Measurements from ENCODE around the gene PLIN3. TPM values are rescaled to one million over a fixed set of nuclear protein-coding genes. Genes with fewer than 3 reads are reported as not detected.
"Not testable (repeated sequence)": the region's sequence is repeated elsewhere in the genome, so short reads cannot be mapped to it uniquely, and the experiment has no call there.

The PLIN3 gene
- total and polyA plus RNA-seq, 2 experiments from 2014 or later: 38.0 to 59.9 TPM

DNA sequence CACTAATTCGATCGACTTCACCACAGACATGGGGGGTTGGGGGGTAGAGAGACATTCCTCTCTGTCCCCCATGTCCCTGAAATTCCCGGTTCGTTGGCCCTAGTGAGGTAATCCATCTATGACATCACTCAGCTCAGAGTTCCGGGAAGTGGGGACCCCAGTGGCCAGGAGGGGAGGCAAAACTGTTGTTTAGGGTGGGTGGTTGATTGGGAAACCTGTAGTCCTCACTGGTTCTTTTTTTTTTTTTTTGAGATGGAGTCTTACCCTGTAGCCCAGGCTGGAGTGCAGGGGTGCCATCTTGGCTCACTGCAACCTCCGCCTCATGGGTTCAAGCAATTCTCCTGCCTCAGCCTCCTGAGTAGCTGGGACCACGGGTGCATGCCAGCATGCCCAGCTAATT lies 35.3 kb upstream of the PLIN3 start, which contains the start of gene ARRDC5 (continued):
- no peak for TF ChIP-seq STAT1 (IDR thresholded peaks at IDR 0.05; ENCODE audit: unreplicated experiment)
- TF ChIP-seq, protein P1, sequence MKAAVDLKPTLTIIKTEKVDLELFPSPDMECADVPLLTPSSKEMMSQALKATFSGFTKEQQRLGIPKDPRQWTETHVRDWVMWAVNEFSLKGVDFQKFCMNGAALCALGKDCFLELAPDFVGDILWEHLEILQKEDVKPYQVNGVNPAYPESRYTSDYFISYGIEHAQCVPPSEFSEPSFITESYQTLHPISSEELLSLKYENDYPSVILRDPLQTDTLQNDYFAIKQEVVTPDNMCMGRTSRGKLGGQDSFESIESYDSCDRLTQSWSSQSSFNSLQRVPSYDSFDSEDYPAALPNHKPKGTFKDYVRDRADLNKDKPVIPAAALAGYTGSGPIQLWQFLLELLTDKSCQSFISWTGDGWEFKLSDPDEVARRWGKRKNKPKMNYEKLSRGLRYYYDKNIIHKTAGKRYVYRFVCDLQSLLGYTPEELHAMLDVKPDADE (IDR thresholded peaks at IDR 0.05): no peak

DNA sequence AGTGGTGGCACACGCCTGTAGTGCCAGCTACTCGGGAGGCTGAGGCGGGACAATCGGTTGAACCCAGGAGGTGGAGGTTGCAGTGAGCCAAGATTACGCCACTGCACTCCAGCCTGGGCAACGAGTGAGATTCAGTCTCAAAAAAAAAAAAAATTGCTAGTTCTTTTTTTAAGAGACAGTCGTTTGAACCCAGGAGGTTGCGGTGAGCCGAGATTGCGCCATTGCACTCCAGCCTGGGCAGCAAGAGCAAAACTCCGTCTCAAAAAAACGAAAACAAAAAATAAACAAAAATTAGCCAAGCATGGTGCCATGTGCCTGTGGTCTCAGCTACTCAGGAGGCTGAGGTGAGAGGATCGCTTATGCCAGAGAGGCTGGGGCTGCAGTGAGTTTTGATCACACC lies 33.4 kb upstream of the PLIN3 start:
- not testable (repeated sequence) for DNase-seq (ENCODE audit: low spot score); H3K27ac ChIP-seq (ENCODE audit: low read depth); H3F3A ChIP-seq (replicated peaks; ENCODE audit: low read depth); H3K9me2 ChIP-seq (ENCODE audit: insufficient read depth); H3K79me2 ChIP-seq (replicated peaks; ENCODE audit: insufficient read depth); H4K20me1 ChIP-seq (replicated peaks; ENCODE audit: insufficient read depth); ATAC-seq; H3K9me3 Mint-ChIP-seq; H3K36me3 Mint-ChIP-seq (ENCODE audit: low read depth); H3K4me2 ChIP-seq; H3K27ac Mint-ChIP-seq; H2AFZ ChIP-seq; H3K4me1 Mint-ChIP-seq; H3K4me1 ChIP-seq (ENCODE audit: insufficient read depth); H3K4me3 ChIP-seq; H3K36me3 ChIP-seq (ENCODE audit: insufficient read depth); H3K4me3 Mint-ChIP-seq
- peaks cover 19% of the 10 kb centered on the region for H3K27me3 Mint-ChIP-seq (ENCODE audit: insufficient read depth, low read depth, poor library complexity)
- H3K27me3 ChIP-seq (ENCODE audit: insufficient read depth): peaks cover 26% of the 10 kb centered on the region

DNA sequence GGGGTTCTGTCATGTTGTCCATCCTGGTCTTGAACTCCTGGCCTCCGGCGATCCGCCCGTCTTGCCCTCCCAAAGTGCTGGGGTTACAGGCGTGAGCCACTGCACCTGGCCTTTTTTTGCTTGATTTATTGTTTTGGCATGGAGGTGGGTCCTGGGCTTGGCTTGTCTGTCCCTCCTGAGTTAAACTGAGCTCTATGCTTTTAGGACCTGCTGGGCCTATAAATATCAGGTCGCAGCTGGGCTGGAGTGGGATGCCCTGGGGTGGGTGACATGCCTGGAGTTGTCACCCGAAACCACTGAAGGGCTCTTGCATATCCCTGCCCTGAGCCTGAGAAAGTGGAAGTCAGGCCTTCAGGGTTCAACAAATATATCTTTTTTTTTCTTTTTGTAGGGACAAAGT lies 29.7 kb upstream of the PLIN3 start:
- Histone ChIP-seq H3F3A (replicated peaks; ENCODE audit: low read depth) (no peaks in the 10 kb centered on the region), H3K4me3 (no peak overlapping the region), H3K36me3 (ENCODE audit: insufficient read depth) (no peaks in the 10 kb centered on the region), H3K9me2 (ENCODE audit: insufficient read depth) (no peaks in the 10 kb centered on the region), H3K27me3 (ENCODE audit: insufficient read depth) (peaks cover 56% of the 10 kb centered on the region), H3K4me1 (ENCODE audit: insufficient read depth) (no peaks in the 10 kb centered on the region), H4K20me1 (replicated peaks; ENCODE audit: insufficient read depth) (no peaks in the 10 kb centered on the region), H3K27ac (ENCODE audit: low read depth) (no peak overlapping the region), H2AFZ (no peak overlapping the region), H3K79me2 (replicated peaks; ENCODE audit: insufficient read depth) (no peaks in the 10 kb centered on the region), H3K4me2 (no peak overlapping the region)
- no peak overlapping the region for H3K4me3 Mint-ChIP-seq
- peaks cover 5% of the 10 kb centered on the region for H3K4me1 Mint-ChIP-seq
- DNase-seq (ENCODE audit: low spot score) (no peak), ATAC-seq (no peak; the same call in 2 of the 3 replicates)
- H3K27me3 Mint-ChIP-seq (ENCODE audit: insufficient read depth, low read depth, poor library complexity): peaks cover 28% of the 10 kb centered on the region
- H3K9me3 Mint-ChIP-seq: no peaks in the 10 kb centered on the region
- H3K27ac Mint-ChIP-seq: no peak overlapping the region
- H3K36me3 Mint-ChIP-seq (ENCODE audit: low read depth): no peaks in the 10 kb centered on the region
- TF ChIP-seq, protein P2, sequence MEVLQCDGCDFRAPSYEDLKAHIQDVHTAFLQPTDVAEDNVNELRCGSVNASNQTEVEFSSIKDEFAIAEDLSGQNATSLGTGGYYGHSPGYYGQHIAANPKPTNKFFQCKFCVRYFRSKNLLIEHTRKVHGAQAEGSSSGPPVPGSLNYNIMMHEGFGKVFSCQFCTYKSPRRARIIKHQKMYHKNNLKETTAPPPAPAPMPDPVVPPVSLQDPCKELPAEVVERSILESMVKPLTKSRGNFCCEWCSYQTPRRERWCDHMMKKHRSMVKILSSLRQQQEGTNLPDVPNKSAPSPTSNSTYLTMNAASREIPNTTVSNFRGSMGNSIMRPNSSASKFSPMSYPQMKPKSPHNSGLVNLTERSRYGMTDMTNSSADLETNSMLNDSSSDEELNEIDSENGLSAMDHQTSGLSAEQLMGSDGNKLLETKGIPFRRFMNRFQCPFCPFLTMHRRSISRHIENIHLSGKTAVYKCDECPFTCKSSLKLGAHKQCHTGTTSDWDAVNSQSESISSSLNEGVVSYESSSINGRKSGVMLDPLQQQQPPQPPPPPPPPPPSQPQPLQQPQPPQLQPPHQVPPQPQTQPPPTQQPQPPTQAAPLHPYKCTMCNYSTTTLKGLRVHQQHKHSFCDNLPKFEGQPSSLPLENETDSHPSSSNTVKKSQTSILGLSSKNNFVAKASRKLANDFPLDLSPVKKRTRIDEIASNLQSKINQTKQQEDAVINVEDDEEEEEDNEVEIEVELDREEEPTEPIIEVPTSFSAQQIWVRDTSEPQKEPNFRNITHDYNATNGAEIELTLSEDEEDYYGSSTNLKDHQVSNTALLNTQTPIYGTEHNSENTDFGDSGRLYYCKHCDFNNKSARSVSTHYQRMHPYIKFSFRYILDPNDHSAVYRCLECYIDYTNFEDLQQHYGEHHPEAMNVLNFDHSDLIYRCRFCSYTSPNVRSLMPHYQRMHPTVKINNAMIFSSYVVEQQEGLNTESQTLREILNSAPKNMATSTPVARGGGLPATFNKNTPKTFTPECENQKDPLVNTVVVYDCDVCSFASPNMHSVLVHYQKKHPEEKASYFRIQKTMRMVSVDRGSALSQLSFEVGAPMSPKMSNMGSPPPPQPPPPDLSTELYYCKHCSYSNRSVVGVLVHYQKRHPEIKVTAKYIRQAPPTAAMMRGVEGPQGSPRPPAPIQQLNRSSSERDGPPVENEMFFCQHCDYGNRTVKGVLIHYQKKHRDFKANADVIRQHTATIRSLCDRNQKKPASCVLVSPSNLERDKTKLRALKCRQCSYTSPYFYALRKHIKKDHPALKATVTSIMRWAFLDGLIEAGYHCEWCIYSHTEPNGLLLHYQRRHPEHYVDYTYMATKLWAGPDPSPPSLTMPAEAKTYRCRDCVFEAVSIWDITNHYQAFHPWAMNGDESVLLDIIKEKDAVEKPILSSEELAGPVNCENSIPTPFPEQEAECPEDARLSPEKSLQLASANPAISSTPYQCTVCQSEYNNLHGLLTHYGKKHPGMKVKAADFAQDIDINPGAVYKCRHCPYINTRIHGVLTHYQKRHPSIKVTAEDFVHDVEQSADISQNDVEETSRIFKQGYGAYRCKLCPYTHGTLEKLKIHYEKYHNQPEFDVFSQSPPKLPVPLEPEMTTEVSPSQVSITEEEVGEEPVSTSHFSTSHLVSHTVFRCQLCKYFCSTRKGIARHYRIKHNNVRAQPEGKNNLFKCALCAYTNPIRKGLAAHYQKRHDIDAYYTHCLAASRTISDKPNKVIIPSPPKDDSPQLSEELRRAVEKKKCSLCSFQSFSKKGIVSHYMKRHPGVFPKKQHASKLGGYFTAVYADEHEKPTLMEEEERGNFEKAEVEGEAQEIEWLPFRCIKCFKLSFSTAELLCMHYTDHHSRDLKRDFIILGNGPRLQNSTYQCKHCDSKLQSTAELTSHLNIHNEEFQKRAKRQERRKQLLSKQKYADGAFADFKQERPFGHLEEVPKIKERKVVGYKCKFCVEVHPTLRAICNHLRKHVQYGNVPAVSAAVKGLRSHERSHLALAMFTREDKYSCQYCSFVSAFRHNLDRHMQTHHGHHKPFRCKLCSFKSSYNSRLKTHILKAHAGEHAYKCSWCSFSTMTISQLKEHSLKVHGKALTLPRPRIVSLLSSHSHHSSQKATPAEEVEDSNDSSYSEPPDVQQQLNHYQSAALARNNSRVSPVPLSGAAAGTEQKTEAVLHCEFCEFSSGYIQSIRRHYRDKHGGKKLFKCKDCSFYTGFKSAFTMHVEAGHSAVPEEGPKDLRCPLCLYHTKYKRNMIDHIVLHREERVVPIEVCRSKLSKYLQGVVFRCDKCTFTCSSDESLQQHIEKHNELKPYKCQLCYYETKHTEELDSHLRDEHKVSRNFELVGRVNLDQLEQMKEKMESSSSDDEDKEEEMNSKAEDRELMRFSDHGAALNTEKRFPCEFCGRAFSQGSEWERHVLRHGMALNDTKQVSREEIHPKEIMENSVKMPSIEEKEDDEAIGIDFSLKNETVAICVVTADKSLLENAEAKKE (CRISPR knock-in tag; IDR thresholded peaks at IDR 0.05): no peak
- TF ChIP-seq EZH2 (IDR thresholded peaks at IDR 0.05; ENCODE audit: low read depth, unreplicated experiment) (no peak), POLR2AphosphoS5 (IDR thresholded peaks at IDR 0.05; ENCODE audit: low read depth) (no peak), EZH2phosphoT487 (IDR thresholded peaks at IDR 0.05; ENCODE audit: unreplicated experiment) (no peak), NANOG (IDR thresholded peaks at IDR 0.05; ENCODE audit: borderline replicate concordance) (no peak), ZNF331 (CRISPR knock-in tag; IDR thresholded peaks at IDR 0.05; ENCODE audit: low read depth) (no peak), STAT1 (IDR thresholded peaks at IDR 0.05; ENCODE audit: unreplicated experiment) (no peak)
- TF ChIP-seq, protein P1 (IDR thresholded peaks at IDR 0.05): no peak
- TF ChIP-seq, protein P3, sequence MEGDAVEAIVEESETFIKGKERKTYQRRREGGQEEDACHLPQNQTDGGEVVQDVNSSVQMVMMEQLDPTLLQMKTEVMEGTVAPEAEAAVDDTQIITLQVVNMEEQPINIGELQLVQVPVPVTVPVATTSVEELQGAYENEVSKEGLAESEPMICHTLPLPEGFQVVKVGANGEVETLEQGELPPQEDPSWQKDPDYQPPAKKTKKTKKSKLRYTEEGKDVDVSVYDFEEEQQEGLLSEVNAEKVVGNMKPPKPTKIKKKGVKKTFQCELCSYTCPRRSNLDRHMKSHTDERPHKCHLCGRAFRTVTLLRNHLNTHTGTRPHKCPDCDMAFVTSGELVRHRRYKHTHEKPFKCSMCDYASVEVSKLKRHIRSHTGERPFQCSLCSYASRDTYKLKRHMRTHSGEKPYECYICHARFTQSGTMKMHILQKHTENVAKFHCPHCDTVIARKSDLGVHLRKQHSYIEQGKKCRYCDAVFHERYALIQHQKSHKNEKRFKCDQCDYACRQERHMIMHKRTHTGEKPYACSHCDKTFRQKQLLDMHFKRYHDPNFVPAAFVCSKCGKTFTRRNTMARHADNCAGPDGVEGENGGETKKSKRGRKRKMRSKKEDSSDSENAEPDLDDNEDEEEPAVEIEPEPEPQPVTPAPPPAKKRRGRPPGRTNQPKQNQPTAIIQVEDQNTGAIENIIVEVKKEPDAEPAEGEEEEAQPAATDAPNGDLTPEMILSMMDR (conservative IDR thresholded peaks at IDR 0.05; ENCODE audit: low read depth in 2 of 2): no peak

All from GM23338 (cell line).